Islet precursor cell (in vitro differentiated cells): ENCODE measurements around the gene AAMDC.
"Not testable (repeated sequence)": the region's sequence is repeated elsewhere in the genome, so short reads cannot be mapped to it uniquely, and the experiment has no call there.

Source experiments
- DNase-seq: peaks from one replicate; pipeline ENCODE4 v3.0.0-alpha.2; 2018

The AAMDC gene

DNA sequence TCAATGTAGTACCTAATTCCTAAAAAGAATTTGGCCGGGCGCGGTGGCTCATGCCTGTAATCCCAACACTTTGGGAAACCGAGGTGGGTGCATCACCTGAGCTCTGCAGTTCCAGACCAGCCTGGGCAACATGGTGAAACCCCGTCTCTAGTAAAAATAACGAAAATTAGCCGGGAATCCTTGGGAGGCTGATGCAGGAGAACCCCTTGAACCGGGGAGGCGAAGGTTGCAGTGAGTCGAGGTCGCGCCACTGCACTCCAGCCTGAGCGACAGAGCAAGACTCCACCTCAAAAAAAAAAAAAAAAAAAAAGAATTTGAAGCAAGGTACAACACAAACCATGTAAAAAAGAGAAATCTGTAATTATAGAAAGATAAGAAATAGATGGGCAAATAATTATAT lies 1.2 kb downstream of the AAMDC start:
- DNase-seq: not testable (repeated sequence)

GRCh38 chr11:77823775-77824174 lies 2.8 kb downstream of the AAMDC start:
- DNase-seq: no peak

GRCh38 chr11:77828926-77829325 lies 8.0 kb downstream of the AAMDC start:
- DNase-seq: no peak

DNA sequence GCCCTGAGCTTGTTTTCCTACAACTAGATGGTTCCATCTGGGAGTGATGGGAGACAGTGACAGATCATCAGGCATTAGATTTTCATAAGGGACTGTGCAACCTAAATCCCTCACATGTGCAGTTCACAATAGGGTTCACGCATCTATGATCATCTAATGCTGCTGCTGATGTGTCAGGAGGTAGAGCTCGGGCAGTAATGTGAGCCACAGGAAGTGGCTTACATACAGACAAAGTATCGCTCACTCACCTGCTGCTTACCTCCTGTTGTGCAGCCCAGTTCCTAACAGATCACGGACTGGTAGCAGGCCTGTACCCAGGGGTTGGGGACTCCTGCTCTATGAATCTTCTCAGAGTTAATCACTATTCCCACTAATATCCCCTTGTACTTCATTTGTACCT lies 12.4 kb downstream of the AAMDC start:
- no peak for DNase-seq

DNA sequence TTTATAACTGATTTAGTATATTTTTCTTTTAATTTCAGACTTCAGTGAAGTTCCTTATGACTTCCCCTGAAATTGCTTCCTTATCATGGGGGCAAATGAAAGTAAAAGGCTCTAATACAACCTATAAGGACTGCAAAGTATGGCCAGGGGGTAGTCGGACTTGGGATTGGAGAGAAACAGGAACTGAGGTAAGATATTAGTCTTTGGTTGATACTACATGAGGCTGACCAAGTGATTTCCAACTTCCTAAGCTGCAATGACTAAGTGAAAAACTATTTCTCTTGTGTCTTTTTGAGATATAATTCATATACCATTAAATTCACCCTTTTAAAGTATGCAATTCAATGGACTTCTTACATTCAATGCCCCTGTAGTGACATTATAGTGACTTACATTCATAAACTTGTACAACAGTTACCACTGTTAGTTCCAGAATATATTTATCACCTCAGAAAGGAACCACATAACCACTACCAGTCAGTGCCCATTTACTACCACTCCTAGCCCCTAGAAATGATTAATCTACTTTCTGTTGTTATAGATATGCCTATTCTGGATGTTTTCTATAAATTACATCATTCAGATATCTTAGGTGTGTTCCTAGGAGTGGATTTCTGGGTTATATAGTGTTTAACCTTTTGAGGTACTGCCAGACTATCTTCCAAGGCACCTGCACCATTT lies 21.6 kb downstream of the AAMDC start:
- no peak for DNase-seq

- DNase-seq: not testable (repeated sequence)
Measured at GRCh38 chr11:77843700-77844099, 22.8 kb downstream of the AAMDC start.

GRCh38 chr11:77851503-77851902 lies 30.6 kb downstream of the AAMDC start:
- no peak for DNase-seq

- DNase-seq: no peak
Measured at GRCh38 chr11:77854838-77855237, 33.9 kb downstream of the AAMDC start.

- DNase-seq: not testable (repeated sequence)
Measured at GRCh38 chr11:77857906-77858457, 37.0 kb downstream of the AAMDC start.

DNA sequence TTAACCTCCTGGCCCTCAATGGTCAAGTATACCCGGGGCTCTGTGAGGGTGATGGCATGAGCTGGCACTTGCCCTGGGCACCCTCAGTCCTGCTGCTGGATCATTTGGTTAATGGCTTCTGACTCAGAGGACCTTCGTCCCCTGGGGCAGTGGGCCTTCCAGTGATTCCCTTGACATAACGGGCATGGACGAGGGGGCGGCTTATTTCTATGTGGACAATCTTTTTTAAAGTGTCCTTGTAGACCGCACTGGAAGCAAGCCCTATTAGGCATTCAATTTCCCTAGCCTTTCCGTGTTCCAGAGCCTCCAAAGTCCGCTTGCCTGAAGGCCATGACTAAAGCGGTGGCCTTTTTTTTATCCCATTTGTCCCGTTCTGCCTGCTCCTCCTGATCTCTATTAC lies 40.5 kb downstream of the AAMDC start:
- not testable (repeated sequence) for DNase-seq

- peak; percentile 54 for DNase-seq
Measured at GRCh38 chr11:77865805-77866204, 44.9 kb downstream of the AAMDC start.

DNA sequence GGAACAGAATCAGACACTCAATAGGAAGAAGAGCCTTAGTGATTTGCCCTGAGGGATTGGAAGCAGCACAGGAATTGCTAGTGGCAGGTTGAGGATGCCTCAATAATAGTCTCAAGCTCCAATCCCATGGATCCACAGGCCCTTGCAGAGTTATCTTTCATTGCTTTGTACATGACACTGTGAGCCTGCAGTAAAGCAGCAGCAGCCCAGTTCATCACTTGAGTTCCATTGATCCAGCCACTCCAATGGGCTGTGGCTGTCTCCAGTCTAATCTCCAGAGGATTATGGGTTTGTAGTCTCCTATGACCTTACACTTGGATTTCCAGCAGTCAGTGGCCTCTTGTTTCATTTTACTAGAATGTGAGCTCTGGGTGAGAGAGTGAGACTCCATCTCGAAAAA lies 45.4 kb downstream of the AAMDC start:
- peak; percentile 74 for DNase-seq

DNA sequence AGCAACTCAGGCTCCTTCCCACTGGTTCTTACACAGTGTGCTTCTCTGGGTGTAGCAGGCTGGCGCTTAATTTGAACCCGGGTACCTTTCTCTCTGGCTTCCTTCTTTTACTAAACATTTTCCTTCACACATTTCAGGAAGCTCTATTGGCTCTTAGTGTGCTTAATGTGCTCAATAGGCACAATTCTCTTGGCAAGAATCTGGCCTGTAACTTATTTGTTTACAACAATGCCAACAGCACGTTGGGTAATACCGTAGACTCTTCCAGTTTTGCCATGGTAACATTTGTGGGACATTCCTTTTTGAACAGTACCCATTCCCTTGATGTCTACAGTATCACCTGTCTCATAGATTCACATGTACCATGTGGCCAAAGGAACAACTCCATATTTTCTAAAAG lies 47.8 kb downstream of the AAMDC start:
- DNase-seq: no peak

- no peak for DNase-seq
Measured at GRCh38 chr11:77871855-77872254, 50.9 kb downstream of the AAMDC start.

DNA sequence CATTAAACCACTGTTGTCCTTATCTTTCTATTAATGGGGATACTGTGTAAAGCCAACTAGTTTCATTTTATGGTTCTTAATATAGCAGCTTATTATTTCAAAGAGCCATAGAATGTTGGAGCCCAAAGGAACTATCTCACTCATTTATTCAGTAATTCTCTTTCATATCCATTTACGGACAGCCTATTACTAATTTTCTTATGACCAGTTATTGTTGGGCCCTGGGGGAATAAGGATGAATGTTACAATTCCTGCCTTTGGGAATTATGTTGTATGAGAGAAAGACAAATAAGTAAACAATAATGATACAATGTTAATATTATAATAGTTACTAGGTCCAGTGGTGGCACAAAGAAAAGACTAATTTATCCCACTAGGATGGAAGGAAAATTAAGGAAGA lies 52.4 kb downstream of the AAMDC start:
- DNase-seq: no peak

- DNase-seq: no peak
Measured at GRCh38 chr11:77874206-77874605, 53.3 kb downstream of the AAMDC start.

DNA sequence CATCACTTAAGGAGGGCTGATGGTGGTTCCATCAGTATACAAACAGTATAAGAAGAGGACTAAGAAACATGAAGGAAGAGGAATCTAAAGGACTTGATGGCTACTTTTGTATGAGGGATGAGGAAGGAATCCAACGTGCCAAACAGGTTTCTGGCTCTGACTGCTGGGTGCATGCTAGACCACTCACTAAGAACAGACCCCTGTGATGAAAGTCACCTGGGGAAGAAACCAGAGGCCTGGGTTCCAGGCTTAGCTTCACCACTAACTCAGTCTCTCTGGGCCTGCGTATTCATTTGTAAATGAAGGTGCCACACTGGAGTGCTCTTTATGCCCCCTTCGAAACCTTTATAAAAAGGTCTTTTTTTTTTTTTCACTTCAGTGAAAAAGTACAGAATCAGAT lies 55.1 kb downstream of the AAMDC start:
- DNase-seq: no peak

DNA sequence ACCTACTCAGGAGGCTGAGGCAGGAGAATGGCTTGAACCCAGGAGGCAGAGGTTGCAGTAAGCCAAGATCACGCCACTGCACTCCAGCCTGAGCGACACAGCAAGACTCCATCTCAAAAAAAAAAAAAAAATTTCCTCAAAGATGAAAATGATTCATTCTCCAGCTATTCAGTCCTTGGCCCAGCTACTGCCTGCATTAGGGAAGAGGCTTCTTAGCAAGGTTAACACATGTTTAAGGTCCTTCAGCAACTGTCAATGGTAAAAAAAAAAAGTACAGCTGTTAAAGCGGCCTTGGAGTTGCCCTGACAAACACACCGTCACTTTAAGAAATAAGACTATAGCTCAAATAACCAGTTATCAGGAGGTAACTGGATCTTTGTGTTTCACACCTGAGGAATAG lies 57.3 kb downstream of the AAMDC start:
- DNase-seq: not testable (repeated sequence)

- DNase-seq: no peak
Measured at GRCh38 chr11:77879218-77879617, 58.3 kb downstream of the AAMDC start.

DNA sequence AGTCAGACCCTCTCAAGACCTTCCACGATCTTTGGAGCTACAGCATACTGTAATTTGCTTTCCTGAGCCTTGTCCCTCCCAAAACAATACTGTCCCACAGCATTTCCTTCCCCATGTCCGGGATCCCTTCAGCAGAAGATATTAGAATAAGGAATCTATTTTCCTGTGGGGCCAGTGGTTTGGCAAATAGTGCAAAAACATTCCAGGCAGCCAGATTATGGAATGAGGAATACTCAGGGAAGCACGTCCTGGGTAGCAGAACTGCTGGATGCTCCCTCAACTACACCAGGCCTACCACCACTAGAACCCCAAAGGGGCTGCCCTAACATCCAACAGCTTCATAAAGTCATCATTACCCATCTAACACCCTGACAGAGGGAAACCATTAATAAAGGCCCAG lies 61.5 kb downstream of the AAMDC start:
- no peak for DNase-seq

DNA sequence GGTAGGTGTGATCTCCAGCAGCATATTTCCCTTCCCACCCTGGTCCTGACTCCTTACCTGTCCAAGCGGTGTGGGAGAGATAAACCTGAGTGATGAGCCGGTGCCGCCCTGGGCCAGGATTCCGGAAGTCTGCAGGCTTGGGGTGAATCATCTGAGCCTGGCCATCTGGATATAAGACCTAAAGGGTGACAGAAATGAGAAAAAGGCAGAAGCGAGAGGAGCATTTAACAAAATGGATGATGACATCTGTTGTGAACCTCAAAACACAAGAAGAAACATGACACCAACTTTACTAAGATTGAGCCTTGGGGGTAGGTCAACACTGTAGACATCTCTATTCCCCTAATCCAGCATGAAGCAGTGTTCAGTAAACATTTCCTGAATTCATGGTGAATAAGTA lies 62.8 kb downstream of the AAMDC start:
- no peak for DNase-seq

DNA sequence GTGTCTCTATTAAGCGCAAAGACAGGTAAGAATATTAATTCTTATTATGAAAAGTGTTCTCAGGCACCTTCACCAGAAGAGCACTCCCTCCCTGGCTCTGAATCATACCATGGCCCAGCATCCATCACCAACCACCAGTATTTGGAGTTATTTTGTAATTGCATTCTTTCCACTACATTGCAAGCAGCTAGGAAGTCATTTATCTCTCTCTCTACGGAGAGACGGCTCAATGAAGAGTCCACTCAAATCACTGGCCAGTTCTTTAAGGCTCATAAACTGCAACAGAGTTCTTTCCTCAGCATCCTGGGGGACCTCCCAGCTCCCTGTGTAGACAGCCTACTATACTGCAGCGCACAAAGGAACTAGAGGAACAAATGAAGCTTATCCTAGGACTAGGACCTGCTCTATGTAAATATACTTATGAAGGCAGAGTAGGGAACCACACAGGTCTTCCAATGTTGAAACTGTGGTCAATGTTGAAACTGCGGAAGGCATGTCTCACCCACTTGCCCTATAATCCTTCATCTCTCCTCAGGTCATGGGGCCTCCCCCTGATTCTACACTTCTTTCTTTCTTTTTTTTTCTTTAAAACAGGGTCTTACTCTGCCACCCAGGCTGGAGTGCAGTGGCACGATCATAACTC lies 63.4 kb downstream of the AAMDC start:
- no peak for DNase-seq

DNA sequence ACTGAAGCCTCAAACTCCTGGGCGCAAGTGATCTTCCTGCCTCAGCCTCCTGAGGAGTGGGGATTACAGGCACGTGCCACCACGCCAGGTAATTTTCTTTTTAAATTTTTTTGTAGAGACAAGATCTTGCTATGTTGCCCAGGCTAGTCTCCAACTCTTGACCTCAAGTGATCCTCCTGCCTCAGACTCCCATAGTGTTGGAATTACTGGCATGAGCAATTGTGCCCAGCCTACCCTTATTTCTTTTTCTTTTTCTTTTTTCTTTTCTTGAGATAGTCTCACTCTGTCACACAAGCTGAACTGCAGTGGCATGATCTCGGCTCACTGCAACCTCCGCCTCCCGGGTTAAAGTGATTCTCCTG lies 63.9 kb downstream of the AAMDC start:
- no peak for DNase-seq

DNA sequence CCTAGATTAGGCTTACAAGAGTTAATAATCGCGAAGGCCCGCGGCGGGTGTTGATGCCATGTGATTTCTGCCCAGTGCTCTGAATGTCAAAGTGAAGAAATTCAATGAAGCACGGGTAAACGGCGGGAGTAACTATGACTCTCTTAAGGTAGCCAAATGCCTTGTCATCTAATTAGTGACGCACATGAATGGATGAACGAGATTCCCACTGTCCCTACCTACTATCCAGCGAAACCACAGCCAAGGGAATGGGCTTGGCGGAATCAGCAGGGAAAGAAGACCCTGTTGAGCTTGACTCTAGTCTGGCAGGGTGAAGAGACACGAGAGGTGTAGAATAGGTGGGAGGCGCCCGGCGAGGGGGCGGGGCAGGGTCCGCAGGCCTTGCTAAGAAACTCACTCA lies 65.5 kb downstream of the AAMDC start:
- no peak for DNase-seq

DNA sequence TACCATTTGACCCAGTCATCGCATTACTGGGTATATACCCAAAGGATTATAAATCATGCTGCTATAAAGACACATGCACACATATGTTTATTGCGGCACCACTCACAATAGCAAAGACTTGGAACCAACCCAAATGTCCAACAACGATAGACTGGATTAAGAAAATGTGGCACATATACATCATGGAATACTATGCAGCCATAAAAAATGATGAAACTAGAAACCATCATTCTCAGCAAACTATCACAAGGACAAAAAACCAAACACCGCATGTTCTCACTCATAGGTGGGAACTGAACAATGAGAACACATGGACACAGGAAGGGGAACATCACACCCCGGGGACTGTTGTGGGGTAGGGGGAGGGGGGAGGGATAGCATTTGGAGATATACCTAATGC lies 68.1 kb downstream of the AAMDC start:
- DNase-seq: not testable (repeated sequence)
